HL-60/S4 (cell line): ENCODE data around the gene KRTAP6-3.

Source experiments
- in situ Hi-C: fragments of 300-500 bp; cut with MboI; formaldehyde crosslinking; loops from 2 replicates; pipeline ENCODE4 v1.14.3; 2022; ENCODE audit warnings: low sequenced_read_pairs

KRTAP6-3 gene, protein sequence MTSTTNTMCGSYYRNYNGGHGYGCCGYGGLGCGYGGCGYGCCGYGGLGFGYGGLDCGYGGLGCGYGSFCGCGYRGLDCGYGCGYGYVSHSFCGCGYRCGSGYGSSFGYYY

DNA sequence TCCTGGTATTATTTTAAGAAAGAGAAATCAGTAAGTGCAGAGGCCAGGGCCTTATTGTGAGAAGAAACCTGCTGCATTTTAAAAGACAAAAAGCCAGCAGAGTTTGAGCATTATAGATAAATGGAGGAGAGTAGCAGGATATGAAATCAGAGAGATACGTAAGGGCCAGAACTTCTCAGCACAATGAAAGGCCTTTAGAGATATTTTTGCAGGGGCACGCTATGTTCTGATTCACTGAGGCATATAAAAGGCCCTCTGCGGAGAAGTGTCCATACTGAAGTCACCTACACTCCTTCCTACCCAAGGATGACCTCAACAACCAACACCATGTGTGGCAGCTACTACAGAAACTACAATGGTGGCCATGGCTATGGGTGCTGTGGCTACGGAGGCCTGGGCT is at the start of gene KRTAP6-3:
Gene KRTAP6-3, plus strand, starts transcription at position 301 of the 400 bp plus-strand sequence. Its CDS starts 6 bp downstream, at position 307.
- in situ Hi-C loops, result no loop called here

DNA sequence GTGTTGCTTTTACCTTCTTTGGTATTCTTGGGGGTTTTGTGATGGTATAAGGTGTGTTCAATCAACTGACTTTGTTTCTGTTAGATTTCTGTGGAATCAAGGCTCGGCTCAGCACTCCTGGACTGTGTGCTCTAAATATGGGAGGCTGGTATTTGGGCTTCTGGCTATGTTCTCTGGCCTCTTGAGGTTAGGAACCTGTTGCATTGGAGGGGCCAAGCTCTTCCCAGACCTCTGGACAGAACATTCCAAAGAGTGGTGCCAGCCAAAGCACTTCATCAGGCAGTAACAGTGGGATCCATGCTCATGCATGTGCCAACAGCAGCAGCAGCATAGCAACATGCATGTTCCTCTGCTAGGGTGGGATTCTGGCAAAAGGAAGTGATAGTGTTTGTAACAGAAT is 39.5 kb upstream of the KRTAP6-3 start:
- in situ Hi-C loops, result no loop called here

DNA sequence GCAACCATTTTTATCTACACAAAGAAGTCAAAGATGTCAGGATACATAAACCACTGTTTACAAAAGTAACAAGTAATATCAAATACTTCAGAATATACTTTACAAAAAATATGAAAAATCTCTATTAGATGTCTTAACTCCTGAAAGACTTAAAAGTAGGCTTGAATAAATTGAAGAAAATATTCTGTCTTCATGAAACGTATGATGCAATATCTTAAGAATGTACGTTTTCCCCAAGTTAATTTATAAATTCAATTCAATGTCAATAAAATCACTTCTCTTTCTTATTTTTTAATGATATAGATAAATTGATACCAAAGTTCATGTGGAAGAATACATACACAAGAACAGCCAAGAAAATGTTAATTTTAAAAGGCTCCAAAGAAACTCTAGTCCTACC is 37.1 kb upstream of the KRTAP6-3 start:
- in situ Hi-C loops, result no loop called here

DNA sequence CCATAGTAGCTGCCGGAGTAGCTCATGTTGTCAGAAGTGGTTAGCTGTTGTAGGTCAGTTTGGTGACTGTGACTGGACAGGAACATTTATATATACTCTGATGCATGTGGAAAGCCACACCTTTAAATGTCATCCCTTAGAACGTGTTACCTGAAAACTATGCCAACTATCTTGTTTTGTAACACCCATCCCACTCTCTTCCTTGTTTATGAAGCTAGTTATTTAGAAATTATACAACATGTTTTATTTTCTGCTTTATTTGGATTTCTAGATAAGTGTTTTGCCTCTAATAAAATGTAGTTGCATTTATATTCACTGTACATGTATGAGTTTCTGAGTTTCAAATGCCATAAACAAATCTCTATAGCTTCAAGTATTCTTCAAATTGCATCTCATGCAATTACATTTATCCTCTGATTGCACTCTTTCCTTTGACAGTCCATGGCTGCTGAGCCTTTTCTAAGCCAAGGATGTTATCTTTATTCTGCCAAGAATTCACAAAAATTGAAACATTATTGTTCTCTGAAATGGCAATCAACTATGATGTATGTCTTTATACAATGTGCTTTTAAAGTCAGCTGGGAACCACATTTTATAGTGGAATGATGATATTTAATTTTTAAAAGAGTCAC is 30.9 kb upstream of the KRTAP6-3 start, which contains the start of gene KRTAP19-7:
Gene KRTAP19-7, minus strand, starts transcription at position 51 of the 632 bp plus-strand sequence. Its CDS starts 25 bp downstream, at position 26.
- in situ Hi-C loops, result no loop called here

DNA sequence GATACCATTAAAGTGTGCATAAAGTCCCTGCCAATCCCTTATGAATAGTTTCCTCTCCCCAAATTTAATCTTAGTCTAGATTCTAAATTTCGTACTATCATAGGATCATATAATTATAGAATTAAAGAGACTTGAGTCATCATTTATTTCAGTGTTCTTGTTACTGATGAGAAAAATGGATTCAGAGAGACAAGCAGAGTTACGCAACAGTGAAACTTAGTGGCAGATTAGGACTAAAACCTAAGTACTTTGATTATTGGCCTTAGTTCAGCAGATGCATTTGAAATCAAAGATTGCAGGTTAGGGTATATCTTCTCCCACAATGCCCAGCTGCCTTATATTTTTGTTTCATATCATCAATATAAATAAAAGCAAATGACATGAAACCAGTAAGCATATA is 30.3 kb upstream of the KRTAP6-3 start:
- in situ Hi-C loops, result no loop called here

DNA sequence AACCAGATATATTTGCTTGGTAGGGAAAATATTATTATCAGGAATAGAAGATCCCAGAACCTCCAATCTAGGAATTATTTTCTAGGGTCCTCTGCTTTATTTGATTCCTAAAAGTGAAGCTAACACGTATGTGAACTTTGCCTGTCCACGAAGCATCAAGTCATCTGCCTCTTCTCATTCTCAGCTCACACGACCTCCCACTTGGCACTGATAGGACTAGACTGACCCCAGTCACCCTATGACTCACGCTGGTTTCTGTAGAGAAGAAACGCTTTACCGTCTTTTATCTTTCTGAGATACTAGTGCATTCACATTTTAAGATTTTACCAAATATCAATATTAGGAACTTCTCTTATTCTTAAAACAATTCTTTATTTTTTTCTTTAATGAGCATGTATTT is 29.2 kb upstream of the KRTAP6-3 start:
- in situ Hi-C loops, result no loop called here

DNA sequence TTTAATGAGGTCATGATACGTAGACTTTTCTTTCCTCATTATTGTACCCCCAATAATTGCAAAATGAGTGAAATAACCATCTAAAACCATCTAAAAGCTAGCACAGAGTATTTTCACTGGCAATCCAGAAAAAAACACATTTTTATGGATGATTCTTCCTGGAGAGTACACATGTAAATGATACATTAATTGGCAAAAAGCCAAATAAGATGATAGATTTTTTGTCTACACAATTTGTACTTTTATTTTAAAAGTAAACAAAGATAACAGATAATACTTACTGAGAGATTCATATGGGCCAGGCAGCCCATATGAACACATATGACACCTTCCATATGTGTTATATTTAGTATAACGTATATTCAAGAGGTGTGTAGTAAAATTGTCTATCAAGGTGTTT is 28.6 kb upstream of the KRTAP6-3 start:
- in situ Hi-C loops, result no loop called here

DNA sequence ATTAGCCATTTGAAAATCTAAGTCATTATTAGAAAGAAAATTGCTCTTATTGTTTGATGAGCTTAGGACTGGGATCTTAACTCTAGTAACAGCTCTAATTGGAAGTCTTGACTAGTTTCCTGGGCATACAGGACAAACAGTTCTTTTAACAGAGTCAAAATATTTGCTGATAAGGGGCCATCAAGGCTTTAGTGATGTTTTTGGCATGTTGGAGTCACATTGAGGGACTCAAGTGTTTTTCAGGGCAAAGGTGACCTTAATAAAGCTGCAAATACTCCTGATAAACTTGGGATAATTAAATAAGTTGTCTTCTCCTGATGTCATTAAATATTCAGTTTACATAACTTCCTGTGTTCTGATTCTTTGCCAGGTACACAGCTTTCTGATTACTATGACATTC is 24.6 kb upstream of the KRTAP6-3 start:
- in situ Hi-C loops, result no loop called here

DNA sequence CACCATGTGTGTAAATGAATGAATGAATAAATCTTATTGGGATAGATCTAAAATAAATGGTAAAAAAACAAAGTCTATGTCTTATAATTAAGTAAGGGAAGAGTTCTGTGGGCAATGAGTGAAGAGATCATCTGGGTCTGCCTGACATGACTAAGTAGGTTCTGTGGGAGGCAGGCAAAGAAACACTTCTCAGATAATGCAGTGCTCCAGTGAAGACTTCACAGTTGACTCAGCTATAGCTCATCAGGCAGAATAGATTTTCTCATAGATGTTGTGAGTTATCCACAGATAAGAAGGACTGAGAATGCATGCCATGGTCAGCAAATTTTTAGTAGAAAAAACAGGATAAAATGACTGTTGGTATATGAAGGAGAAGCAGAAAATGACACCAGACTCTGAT is 14.5 kb upstream of the KRTAP6-3 start:
- in situ Hi-C loops, result no loop called here

DNA sequence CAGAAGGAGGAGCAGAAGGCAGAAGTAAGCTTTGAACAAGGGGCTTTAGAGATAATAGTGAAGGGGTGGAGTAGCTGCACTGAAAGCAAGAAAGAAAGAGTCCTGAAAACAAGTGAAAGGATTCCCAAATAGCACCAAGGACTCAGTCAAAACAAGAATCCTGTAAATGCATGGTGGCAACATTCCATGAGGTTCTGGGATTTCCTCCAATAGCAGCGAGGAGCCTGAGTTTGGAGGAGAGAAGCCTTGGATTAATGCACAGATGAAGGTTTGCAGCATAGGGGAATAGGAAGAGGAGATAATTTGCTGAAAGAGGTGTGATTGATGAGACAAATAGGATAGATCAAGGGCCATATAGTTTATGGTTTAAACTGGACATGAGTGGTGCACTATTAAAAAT is 12.9 kb upstream of the KRTAP6-3 start:
- in situ Hi-C loops, result no loop called here

DNA sequence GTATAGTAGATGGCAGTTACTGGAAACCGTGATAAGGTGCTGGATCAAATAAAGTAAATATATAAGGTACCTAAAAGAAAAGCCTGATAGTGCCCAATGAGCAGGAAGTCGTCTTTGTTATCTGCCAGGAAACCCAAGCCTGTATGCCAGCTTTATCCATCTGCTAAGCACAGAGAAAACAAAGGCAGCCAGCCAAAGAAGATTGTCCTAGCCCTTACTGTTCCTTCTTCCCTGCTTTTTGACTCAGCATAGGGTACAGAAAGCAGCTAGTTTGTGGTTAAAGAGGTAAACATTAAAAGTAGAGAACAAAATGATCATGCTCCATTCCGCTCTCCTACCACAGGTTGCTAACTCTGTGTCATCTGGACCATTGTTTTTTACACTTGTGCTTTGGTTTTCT is 12.1 kb upstream of the KRTAP6-3 start:
- in situ Hi-C loops, result no loop called here

DNA sequence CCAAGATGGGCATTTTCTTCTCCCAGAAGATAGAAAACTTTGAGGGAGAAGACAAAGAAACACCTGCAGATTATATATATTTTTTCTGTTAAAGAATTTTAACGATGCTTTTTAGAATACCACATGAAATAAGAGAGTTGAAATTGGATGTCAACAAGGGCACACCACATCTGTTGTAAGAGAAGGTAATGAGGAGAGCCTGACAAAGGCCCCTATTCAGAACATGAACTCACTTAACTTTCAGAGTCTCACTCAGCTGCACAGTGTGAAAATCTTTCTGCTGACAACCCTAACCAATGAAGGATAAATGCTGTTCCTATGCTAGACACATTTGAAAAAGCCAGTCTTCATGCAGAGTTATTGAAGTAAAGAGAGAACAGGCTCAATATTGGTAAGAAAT is 9.4 kb upstream of the KRTAP6-3 start:
- in situ Hi-C loops, result no loop called here

DNA sequence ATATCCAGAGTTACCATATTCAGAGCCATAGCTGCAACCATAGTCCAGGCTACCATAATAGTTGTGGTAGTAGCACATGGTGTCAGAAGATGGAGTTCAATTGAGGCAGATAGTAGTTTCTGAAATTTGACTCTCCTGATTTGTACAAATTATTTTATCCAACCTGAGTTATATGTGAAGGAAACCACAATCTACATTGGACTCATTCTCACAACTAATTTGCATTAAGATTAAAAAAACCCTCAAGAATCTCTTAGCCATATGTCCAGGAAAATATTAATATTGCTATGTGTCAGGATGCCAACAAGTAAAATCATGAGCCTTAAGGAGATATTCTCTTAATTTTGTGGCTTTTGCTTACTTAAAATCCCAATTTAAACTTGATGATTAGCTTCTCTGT is 1.9 kb upstream of the KRTAP6-3 start, which contains the start of gene KRTAP22-2:
Gene KRTAP22-2, minus strand, starts transcription at position 101 of the 400 bp plus-strand sequence.
- in situ Hi-C loops, result no loop called here

DNA sequence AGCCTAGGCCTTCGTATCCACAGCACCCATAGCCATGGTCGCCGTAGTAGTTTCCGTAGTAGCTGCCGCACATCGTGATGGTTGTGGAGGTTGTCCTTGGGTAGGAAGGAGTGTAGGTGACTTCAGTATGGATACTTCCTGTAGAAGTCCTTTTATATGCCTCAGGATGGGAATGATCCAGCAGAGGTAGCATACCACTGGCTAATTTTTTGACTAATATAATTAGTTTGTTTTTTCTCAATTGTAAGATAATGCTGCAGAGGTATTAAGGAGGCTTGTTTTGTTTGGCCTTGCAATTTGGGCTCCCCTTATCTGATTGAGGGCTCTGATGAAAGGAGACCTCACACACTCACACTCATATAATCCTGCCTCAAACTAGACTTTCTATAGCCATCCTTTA is 6.6 kb downstream of the KRTAP6-3 start, which contains the start of gene KRTAP6-2:
Gene KRTAP6-2, minus strand, starts transcription at position 101 of the 400 bp plus-strand sequence. Its CDS starts 28 bp downstream, at position 73.
- in situ Hi-C loops, result no loop called here

DNA sequence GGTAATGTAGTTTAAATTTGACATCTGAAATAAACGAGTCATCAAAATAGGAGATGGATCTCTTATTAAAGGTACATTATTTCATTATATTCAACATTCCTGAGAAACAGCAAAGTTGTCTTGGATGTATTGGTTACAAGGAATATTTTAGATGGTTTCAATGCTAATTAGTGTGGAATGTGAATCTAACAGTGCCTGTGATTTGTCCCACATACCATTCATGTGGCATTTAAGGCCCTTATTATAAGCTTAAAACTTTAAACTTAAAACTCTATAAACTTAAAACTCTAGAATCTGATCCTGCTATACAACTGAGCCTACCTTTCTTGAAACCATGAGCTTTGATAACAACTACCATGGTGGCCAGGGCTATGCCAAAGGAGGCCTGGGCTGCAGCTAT is 8.5 kb downstream of the KRTAP6-3 start, which contains the start of gene KRTAP22-1:
Gene KRTAP22-1, plus strand, starts transcription at position 301 of the 400 bp plus-strand sequence.
- in situ Hi-C loops, result no loop called here

DNA sequence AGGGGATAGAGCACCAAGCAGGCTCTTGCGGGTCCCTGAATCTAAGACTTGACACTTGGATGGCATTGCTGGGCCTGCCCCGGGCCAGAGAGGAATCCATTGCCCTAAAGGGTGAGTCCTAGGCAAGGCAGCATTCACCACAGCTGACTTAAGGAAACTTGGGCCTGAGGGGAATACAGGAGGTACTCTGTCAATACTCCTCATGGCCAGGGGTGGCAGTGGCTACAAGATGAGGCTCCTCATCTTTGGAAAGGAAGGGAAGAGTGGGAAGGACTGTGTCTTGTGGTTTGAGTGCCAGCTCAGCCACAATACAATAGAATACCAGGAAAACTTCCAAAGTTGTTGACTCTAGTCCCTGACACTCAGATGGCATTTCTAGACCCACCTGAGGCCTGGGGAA is 13.7 kb downstream of the KRTAP6-3 start:
- in situ Hi-C loops, result no loop called here

DNA sequence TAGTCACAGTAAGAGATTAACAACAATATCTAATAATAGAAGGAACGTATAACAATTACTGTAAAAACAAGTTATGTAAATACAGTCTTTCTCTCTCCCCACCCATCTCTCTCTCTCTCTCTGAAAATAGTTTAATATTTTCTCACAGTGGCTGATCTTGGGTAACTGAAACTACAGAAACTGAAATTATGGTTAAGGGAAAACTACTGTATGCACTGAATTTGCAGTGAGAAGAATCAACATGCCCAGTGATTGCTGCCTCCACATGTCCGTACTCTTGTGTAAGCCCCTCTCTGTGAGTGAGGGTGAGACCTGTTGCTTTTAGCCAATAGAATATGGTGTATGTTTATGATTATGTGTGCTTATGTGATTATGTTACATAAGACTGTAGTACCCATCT is 19.9 kb downstream of the KRTAP6-3 start:
- in situ Hi-C loops, result no loop called here

DNA sequence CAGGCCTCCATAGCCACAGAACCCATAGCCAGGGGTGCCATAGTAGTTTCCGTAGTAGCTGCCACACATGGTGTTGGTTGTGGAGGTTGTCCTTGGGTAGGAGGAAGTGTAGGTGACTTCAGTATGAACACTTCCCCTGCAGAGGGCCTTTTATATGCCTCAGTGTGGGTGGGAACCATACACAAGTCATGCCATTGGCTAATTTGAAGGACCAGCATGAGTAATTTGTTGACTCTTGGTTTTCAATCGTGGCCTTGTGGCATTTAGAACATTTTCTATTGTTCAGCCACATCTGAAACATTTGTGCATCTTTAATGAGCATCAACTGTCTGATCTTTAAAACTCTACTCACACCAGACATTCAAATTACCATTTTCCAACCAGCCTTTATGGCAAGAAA is 21.6 kb downstream of the KRTAP6-3 start, which contains the start of gene KRTAP6-1:
Gene KRTAP6-1, minus strand, starts transcription at position 95 of the 400 bp plus-strand sequence. Its CDS starts 26 bp downstream, at position 69.
- in situ Hi-C loops, result no loop called here

DNA sequence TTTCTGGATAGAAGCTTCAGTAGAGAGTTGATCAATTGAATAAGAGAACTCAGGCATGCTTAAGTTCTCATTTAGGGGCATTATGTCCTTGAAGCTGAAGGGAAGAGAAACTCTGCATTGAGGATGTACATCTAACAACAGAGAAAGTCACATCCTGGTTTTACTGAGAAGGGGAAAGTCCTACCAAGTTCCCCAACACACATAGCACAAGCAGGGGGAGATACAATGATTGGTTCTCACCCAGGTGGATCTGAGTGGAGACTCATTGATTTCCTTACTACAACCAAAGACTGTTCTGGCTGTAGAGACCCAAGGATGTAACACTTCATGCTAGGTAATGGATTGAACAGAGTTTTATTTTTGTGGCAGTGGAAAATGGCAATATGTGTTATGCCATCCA is 23.0 kb downstream of the KRTAP6-3 start:
- in situ Hi-C loops, result no loop called here

DNA sequence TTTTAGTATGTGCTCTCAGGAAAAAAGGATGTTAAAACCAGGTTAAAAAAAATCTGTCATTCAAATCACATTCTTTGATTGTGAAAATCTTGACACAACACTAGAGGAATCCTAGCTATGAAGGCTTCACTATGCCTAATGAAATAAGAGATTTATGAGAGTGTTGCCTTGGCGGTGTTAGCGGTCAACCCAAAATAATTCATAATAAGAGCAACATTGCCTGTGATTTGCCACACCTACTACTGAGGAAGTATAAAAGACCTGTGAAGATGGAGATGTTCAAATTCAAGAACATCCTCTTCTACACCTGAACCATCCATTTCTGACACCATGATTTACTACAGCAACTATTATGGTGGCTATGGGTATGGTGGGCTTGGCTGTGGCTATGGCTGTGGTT is 23.9 kb downstream of the KRTAP6-3 start, which contains the start of gene KRTAP20-1:
Gene KRTAP20-1, plus strand, starts transcription at position 301 of the 400 bp plus-strand sequence. Its CDS starts 30 bp downstream, at position 331.
- in situ Hi-C loops, result no loop called here

DNA sequence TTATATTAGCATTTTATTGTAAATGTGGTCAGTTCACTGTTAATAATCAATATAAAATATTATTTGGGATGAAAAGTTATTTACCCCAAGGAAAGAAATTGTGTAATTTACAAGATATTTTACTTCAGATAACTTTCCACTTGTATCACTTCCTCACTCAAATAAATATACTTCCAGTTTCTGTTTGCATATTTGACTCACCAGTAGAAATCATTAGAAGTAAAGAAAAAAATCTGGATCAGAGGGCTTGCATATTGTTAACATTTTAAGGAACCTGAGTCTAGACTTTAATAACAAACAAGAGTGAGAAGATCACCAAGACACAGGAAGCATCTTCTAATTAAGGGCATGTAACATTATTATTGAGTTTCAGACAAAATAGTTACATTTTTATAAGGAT is 27.8 kb downstream of the KRTAP6-3 start:
- in situ Hi-C loops, result no loop called here

DNA sequence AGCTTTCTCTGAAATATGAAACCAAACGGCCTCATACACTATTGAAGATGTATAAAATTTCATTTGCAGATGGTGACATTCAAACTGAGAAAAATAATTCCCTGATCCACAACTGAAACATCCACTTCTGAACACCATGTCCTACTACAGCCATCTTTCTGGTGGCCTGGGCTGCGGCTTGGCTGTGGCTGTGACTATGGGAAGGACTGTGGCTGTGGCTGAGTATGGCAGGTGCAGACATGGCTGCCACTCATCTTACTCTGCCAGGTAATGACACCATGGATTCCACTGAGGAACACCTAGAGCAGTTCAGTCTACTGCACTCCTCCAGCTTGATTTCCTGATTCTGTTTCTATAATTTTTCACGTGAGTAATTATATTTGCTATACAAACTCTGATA is 28.3 kb downstream of the KRTAP6-3 start, which contains the start of gene KRTAP20-4:
Gene KRTAP20-4, plus strand, starts transcription at position 106 of the 400 bp plus-strand sequence.
- in situ Hi-C loops, result no loop called here
